Neural progenitor cell (in vitro differentiated cells): ENCODE results near the gene UBE2C.

Experiments used
- CTCF ChIP-seq: fragments of 200-600 bp; sonication (generic); IDR thresholded peaks from 2 replicates; pipeline ENCODE4 v1.5.1; 2017; ENCODE audit warnings: antibody characterized with exemption, mild to moderate bottlenecking
- EZH2 ChIP-seq: fragments of 200-600 bp; sonication (generic); IDR thresholded peaks from 2 replicates; pipeline ENCODE4 v1.6.1; 2017; ENCODE audit warnings: antibody characterized with exemption, mild to moderate bottlenecking, moderate library complexity
- EZH2phosphoT487 ChIP-seq: fragments of 200-600 bp; sonication (generic); IDR thresholded peaks from 2 replicates; pipeline ENCODE4 v1.6.1; 2017; ENCODE audit warnings: antibody characterized with exemption

- TF ChIP-seq EZH2 (no peak), CTCF (no peak), EZH2phosphoT487 (no peak)
These were observed 7.0 kb downstream of the UBE2C start for GRCh38 chr20:45819466-45819865.
